ENCODE measurements around the gene CLCN1. TPM values are rescaled to one million over a fixed set of nuclear protein-coding genes. Genes with fewer than 3 reads are reported as not detected.

CLCN1 gene
- total and polyA plus RNA-seq, 2 of the 4 experiments (the other 2 are of a cell fraction), result not detected

GRCh38 chr7:143295870-143296269 lies 20.0 kb upstream of the CLCN1 start:
- Histone ChIP-seq H3K9me1 (ENCODE audit: insufficient read depth, low read length) (peaks cover 15% of the 10 kb centered on the region), H4K20me1 (ENCODE audit: insufficient read depth, low read length) (peaks cover 13% of the 10 kb centered on the region), H2AFZ (replicated peaks; ENCODE audit: low read length, poor library complexity) (no peak overlapping the region), H3K27ac (ENCODE audit: insufficient read depth, low read length) (peak overlapping the region; percentile 21), H2AK5ac (ENCODE audit: low read depth, low read length) (0 out of 2 replicates have a peak overlapping the region, but pooled peaks have one; percentile 17), H2BK5ac (ENCODE audit: low read depth, low read length, poor library complexity, severe bottlenecking) (no peak overlapping the region), H3K79me1 (ENCODE audit: low read depth in 1 of 2, low read length in 2 of 2) (peaks cover 13 to 48% of the 10 kb centered on the region in 2 experiments; a peak in 3 of 4 replicates), H3K27me3 (ENCODE audit: control insufficient read depth, insufficient read depth, low read length) (no peaks in the 10 kb centered on the region), H3K4me2 (ENCODE audit: low read depth, low read length) (no peak overlapping the region), H3K56ac (ENCODE audit: extremely low read depth, insufficient read depth, low read length) (no peak overlapping the region), H3K4me1 (ENCODE audit: control insufficient read depth, insufficient read depth, low read length) (peaks cover 16% of the 10 kb centered on the region), H2AK9ac (replicated peaks; ENCODE audit: low read depth, low read length, poor library complexity) (no peak overlapping the region), H3K4me3 (ENCODE audit: insufficient read depth, low read depth, low read length) (no peak overlapping the region), H4K5ac (ENCODE audit: low read depth, low read length) (no peak overlapping the region), H3K9me3 (ENCODE audit: control insufficient read depth, insufficient read depth, low read length) (no peaks in the 10 kb centered on the region), H3K14ac (replicated peaks; ENCODE audit: low read depth, low read length) (0 out of 2 replicates have a peak overlapping the region, but pooled peaks have one; percentile 11), H2BK120ac (ENCODE audit: low read depth, low read length) (no peak overlapping the region), H3K36me3 (ENCODE audit: control insufficient read depth, insufficient read depth, low read length) (peaks cover 42% of the 10 kb centered on the region), H2BK15ac (ENCODE audit: low read depth, low read length) (no peak overlapping the region), H3K9ac (ENCODE audit: low read depth, low read length) (no peak overlapping the region), H4K91ac (ENCODE audit: insufficient read depth, low read depth, low read length) (no peak overlapping the region), H4K8ac (ENCODE audit: low read depth in 2 of 2, low read length in 2 of 2) (no peak overlapping the region), H3K23ac (ENCODE audit: low read depth, low read length) (no peak overlapping the region; the same call in 1 of the 2 replicates), H3K18ac (ENCODE audit: low read depth, low read length) (0 out of 2 replicates have a peak overlapping the region, but pooled peaks have one; percentile 5), H2BK20ac (ENCODE audit: low read depth, low read length) (0 out of 2 replicates have a peak overlapping the region, but pooled peaks have one; percentile 1), H3K4ac (ENCODE audit: low read depth, low read length) (0 out of 2 replicates have a peak overlapping the region, but pooled peaks have one; percentile 4)
- ChIA-PET CTCF (interaction anchor here (0.7 kb wide), 1 partner anchor 84 kb away, joined by 3 read pairs; no protein-coding TSS in a partner anchor), POLR2A (ENCODE audit: unreplicated experiment) (interaction anchor here (0.6 kb wide), 1 partner anchor 9 kb away, joined by 6 read pairs; no protein-coding TSS in a partner anchor)
- no TSS peak for BruUV-seq (replicated peaks)
- peak; percentile 67 for ATAC-seq (ENCODE audit: low read depth)
- in situ Hi-C loops (cut with MboI; ENCODE audit: low sequenced_read_pairs) (loop anchor here (5.0 kb wide), 1 partner anchor 71 kb away; no protein-coding TSS in a partner anchor), dilution Hi-C loops (cut with HindIII; ENCODE audit: low sequenced_read_pairs, unreplicated experiment) (no loop called here), intact Hi-C loops (cut with micrococcal nuclease) (no loop called here)
- TF ChIP-seq, protein P1, sequence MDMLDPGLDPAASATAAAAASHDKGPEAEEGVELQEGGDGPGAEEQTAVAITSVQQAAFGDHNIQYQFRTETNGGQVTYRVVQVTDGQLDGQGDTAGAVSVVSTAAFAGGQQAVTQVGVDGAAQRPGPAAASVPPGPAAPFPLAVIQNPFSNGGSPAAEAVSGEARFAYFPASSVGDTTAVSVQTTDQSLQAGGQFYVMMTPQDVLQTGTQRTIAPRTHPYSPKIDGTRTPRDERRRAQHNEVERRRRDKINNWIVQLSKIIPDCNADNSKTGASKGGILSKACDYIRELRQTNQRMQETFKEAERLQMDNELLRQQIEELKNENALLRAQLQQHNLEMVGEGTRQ (IDR thresholded peaks at IDR 0.05; ENCODE audit: low read depth, low read length), result no peak
- TF ChIP-seq MAFK (IDR thresholded peaks at IDR 0.05; ENCODE audit: low read depth, low read length) (peak; percentile 44), FOS (IDR thresholded peaks at IDR 0.05; ENCODE audit: low read depth, low read length) (peak; percentile 40; the same call in 1 of the 2 replicates)
- peak; percentile 91 for DNase-seq

Measured in IMR-90 (cell line).